ENCODE data around the gene FAM222A. TPM values are rescaled to one million over a fixed set of nuclear protein-coding genes. Genes with fewer than 3 reads are reported as not detected.
A peak's percentile ranks its signal among the peaks of the same experiment; 100 is the strongest.

The FAM222A gene
- total and polyA plus RNA-seq, 2 of the 8 experiments (the other 6 are each of a cell fraction or from before 2014, with no cell fraction given): 0.94 to 1.1 TPM

DNA sequence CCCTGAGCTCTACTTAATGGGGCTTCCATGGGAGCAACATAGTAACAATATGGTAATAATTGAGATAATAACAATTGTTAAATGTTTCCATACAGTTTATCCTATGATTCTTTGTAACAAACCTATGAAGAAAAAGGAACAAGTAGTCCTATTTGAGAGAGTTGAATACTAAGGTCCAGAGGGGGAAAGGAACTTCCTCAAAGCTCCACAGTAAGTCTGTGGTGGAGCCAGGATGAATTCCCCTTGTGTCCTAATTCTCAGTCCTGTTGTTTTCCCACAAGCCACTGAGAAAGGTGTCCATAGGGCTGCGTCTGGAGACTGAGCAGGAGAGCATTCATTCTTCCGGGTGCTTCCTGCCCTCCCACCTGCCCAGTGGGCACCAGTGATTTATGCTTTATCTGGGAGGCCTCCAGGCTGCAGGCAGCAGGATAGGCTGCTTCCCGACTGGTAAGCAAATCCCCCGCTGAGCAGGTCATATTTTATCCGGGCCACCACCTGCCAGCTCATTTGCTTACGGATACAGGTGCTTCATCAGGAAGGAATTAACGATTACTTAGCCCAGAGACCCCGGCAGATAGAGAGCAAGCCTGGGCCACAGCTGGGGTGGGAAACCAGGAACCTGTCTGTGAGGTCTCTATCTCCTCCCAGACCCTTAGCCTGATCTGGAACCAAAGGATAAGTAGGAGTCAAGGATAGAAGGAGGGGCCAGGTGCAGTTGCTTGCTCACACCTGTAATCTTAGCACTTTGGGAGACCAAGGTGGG, 33.9 kb upstream of the FAM222A start:
- 61% methylated on average over 8 of the region's 8 CpGs; no CpG with 5 or more reads in 1 of the 2 experiments for whole genome bisulfite sequencing, 2 experiments (ENCODE audit: extremely low coverage in 1 of 2, insufficient coverage in 1 of 2, insufficient read length in 1 of 2, insufficient replicate concordance in 2 of 2, low coverage in 1 of 2, low lambda C conversion rate in 2 of 2, missing lambda C conversion rate in 1 of 2)
- ChIA-PET POLR2A (ENCODE audit: partially characterized antibody) (interaction anchor here (1.5 kb wide), 1 partner anchor 9 kb away, joined by 4 read pairs; no protein-coding TSS in a partner anchor), CTCF (ENCODE audit: partially characterized antibody) (interaction anchor here (1.0 to 2.5 kb wide), 7 partner anchors 9 to 96 kb away, joined by 3 to 9 read pairs (median 3); no protein-coding TSS in a partner anchor)
- Histone ChIP-seq H3K9ac (replicated peaks in 1 of 4; ENCODE audit: extremely low read depth in 1 of 4, low read depth in 3 of 4, low read length in 3 of 4) (no peak overlapping the region), H3K18ac (ENCODE audit: extremely low read depth, low read length) (no peak overlapping the region), H3K79me1 (ENCODE audit: low read depth, low read length) (no peaks in the 10 kb centered on the region), H3K56ac (replicated peaks; ENCODE audit: insufficient read length, low read depth, low read length) (no peak overlapping the region), H4K8ac (ENCODE audit: extremely low read depth, insufficient read depth, low read length) (no peak overlapping the region), H3K4me2 (ENCODE audit: insufficient read depth in 1 of 2, low read depth in 2 of 2, low read length in 2 of 2) (no peak overlapping the region), H3K23ac (ENCODE audit: insufficient read length) (no peak overlapping the region), H3K9me3 (ENCODE audit: insufficient read depth in 2 of 2, low read depth in 1 of 2, low read length in 1 of 2) (no peaks in the 10 kb centered on the region), H3K79me2 (ENCODE audit: control insufficient read depth in 1 of 2, insufficient read depth in 2 of 2, low read length in 2 of 2) (no peaks in the 10 kb centered on the region), H2AFZ (ENCODE audit: low read length) (no peak overlapping the region), H2AK5ac (ENCODE audit: low read depth, low read length) (no peak overlapping the region), H4K5ac (ENCODE audit: insufficient read length, low read depth, low read length) (no peak overlapping the region), H2BK15ac (ENCODE audit: low read length) (no peak overlapping the region), H3K36me3 (ENCODE audit: control insufficient read depth in 2 of 4, insufficient read depth in 4 of 4, low read length in 3 of 4) (no peaks in the 10 kb centered on the region), H3K23me2 (ENCODE audit: low read depth, low read length) (peaks cover 6% of the 10 kb centered on the region; the same call in 1 of the 2 replicates), H3K27me3 (replicated peaks in 1 of 4; ENCODE audit: control insufficient read depth in 3 of 4, extremely low read depth in 1 of 4, insufficient read depth in 3 of 4, low read length in 3 of 4) (peaks cover 0 to 7% (median under 1%) of the 10 kb centered on the region in 4 experiments; a peak in 4 of 7 replicates), H4K91ac (replicated peaks; ENCODE audit: insufficient read length, low read length) (no peak overlapping the region), H3K27ac (ENCODE audit: low read depth, low read length) (no peak overlapping the region), H3K4me1 (replicated peaks in 1 of 4; ENCODE audit: control insufficient read depth in 3 of 4, insufficient read depth in 4 of 4, low read length in 3 of 4) (peaks cover 0 to 8% (median 4%) of the 10 kb centered on the region in 4 experiments; a peak in 4 of 7 replicates), H2BK120ac (replicated peaks; ENCODE audit: low read depth, low read length) (no peak overlapping the region), H3K4ac (replicated peaks; ENCODE audit: insufficient read length, low read depth, low read length) (no peak overlapping the region), H2BK12ac (ENCODE audit: low read depth, low read length) (no peak overlapping the region), H2BK5ac (ENCODE audit: low read depth, low read length) (no peak overlapping the region), H3K4me3 (ENCODE audit: extremely low read depth in 1 of 4, insufficient read depth in 2 of 4, low read depth in 3 of 4, low read length in 4 of 4) (no peak overlapping the region), H2BK20ac (ENCODE audit: low read length) (no peak overlapping the region), H3K14ac (ENCODE audit: insufficient read length) (no peak overlapping the region), H4K20me1 (replicated peaks in 1 of 2; ENCODE audit: control insufficient read depth in 1 of 2, insufficient read depth in 2 of 2, low read length in 2 of 2) (no peaks in the 10 kb centered on the region)
- DNase-seq (ENCODE audit: low read depth in 1 of 2, low spot score in 2 of 2) (no peak), FAIRE-seq (no peak)
- TF ChIP-seq NRF1 (IDR thresholded peaks at IDR 0.05; ENCODE audit: low read depth, low read length) (no peak), POLR2AphosphoS5 (IDR thresholded peaks at IDR 0.05; ENCODE audit: low read depth, low read length) (peak; percentile 42; the same call in 1 of the 2 replicates), TCF12 (IDR thresholded peaks at IDR 0.05; ENCODE audit: low read depth, low read length) (peak; percentile 97), EGR1 (IDR thresholded peaks at IDR 0.05; ENCODE audit: borderline replicate concordance, low read depth, low read length) (no peak)
